HG02642 (cell line): Measurements from ENCODE around the gene CD200R1L.
"Not testable (repeated sequence)": the region's sequence is repeated elsewhere in the genome, so short reads cannot be mapped to it uniquely, and the experiment has no call there.

Experiments used
- ATAC-seq: cut with Tn5 transposase; IDR thresholded peaks from one replicate; pipeline ENCODE4 v1.9.1; 2021; ENCODE audit warnings: mild to moderate bottlenecking; ENCODE audit not compliant: unreplicated experiment, poor library complexity

The CD200R1L gene

GRCh38 chr3:112846764-112847163 lies at the start of gene CD200R1L:
Gene CD200R1L (minus strand): TSS chr3:112846864. CDS start chr3:112829367, 17,497 bp downstream.
- no peak for ATAC-seq

GRCh38 chr3:112894258-112894657 lies 47.6 kb upstream of the CD200R1L start:
- ATAC-seq: no peak

- no peak for ATAC-seq
Observed at GRCh38 chr3:112889357-112889756, 42.7 kb upstream of the CD200R1L start.

- no peak for ATAC-seq
Observed at GRCh38 chr3:112888381-112889085, 41.9 kb upstream of the CD200R1L start.

GRCh38 chr3:112884678-112885290 lies 38.1 kb upstream of the CD200R1L start:
- ATAC-seq: no peak

- ATAC-seq: no peak
Observed at GRCh38 chr3:112881891-112882290, 35.2 kb upstream of the CD200R1L start.

GRCh38 chr3:112875561-112875960 lies 28.9 kb upstream of the CD200R1L start:
- no peak for ATAC-seq

GRCh38 chr3:112874725-112875124 lies 28.1 kb upstream of the CD200R1L start:
- no peak for ATAC-seq

- ATAC-seq: no peak
Observed at GRCh38 chr3:112873632-112874031, 27.0 kb upstream of the CD200R1L start.

GRCh38 chr3:112871735-112872134 lies 25.1 kb upstream of the CD200R1L start:
- ATAC-seq: no peak

- ATAC-seq: no peak
Observed at GRCh38 chr3:112865757-112866156, 19.1 kb upstream of the CD200R1L start.

- no peak for ATAC-seq
Observed at GRCh38 chr3:112860898-112861297, 14.2 kb upstream of the CD200R1L start.

GRCh38 chr3:112858410-112859069 lies 11.9 kb upstream of the CD200R1L start:
- ATAC-seq: no peak

GRCh38 chr3:112857526-112857925 lies 10.9 kb upstream of the CD200R1L start:
- ATAC-seq: no peak

GRCh38 chr3:112856537-112856936 lies 9.9 kb upstream of the CD200R1L start:
- no peak for ATAC-seq

GRCh38 chr3:112855883-112856282 lies 9.2 kb upstream of the CD200R1L start:
- no peak for ATAC-seq

GRCh38 chr3:112855074-112855473 lies 8.4 kb upstream of the CD200R1L start:
- not testable (repeated sequence) for ATAC-seq

- no peak for ATAC-seq
Observed at GRCh38 chr3:112848196-112848595, 1.5 kb upstream of the CD200R1L start.

- ATAC-seq: peak; percentile 75
Observed at GRCh38 chr3:112847692-112848091, 1.0 kb upstream of the CD200R1L start.

- ATAC-seq: no peak
Observed at GRCh38 chr3:112845772-112846171, 892 bp downstream of the CD200R1L start.

GRCh38 chr3:112829046-112829445 lies 17.6 kb downstream of the CD200R1L start:
- ATAC-seq: no peak
